ENCODE results near the gene FBXO33. TPM values are rescaled to one million over a fixed set of nuclear protein-coding genes. Genes with fewer than 3 reads are reported as not detected.

Gene FBXO33
- total RNA-seq, 1 experiment from 2014 or later: 9.5 TPM

GRCh38 chr14:39469094-39469710 lies 37.0 kb upstream of the FBXO33 start:
- intact Hi-C loops (cut with micrococcal nuclease; ENCODE audit: unreplicated experiment): no loop called here
- TF ChIP-seq CTCF (conservative IDR thresholded peaks at IDR 0.05; ENCODE audit: low read depth, low read length) (0 out of 2 replicates have a peak, but pooled peaks have one; percentile 13), EZH2 (IDR thresholded peaks at IDR 0.05; ENCODE audit: borderline replicate concordance, low read depth, low read length, poor library complexity, severe bottlenecking) (no peak)
- Histone ChIP-seq H3K4me3 (ENCODE audit: low read depth, low read length, poor library complexity, severe bottlenecking) (no peak overlapping the region), H3K27me3 (replicated peaks; ENCODE audit: insufficient read depth, low read depth, low read length, poor library complexity) (no peaks in the 10 kb centered on the region), H3K4me1 (ENCODE audit: insufficient read depth, low read length, poor library complexity, severe bottlenecking) (no peaks in the 10 kb centered on the region), H3K27ac (ENCODE audit: low read depth, low read length, poor library complexity, severe bottlenecking) (no peak overlapping the region), H3K36me3 (ENCODE audit: insufficient read depth, low read length, poor library complexity, severe bottlenecking) (no peaks in the 10 kb centered on the region), H3K9me3 (ENCODE audit: low read depth, low read length, poor library complexity, severe bottlenecking) (no peaks in the 10 kb centered on the region)
- CTCF ChIA-PET: no interaction called here
- peak; percentile 8 for DNase-seq (ENCODE audit: low spot score)
- BruUV-seq (replicated peaks): no TSS peak
- POLR2A ChIA-PET (ENCODE audit: low non-redundant PET): no interaction called here

- Histone ChIP-seq H3K9me3 (ENCODE audit: low read depth, low read length, poor library complexity, severe bottlenecking) (no peaks in the 10 kb centered on the region), H3K36me3 (ENCODE audit: insufficient read depth, low read length, poor library complexity, severe bottlenecking) (no peaks in the 10 kb centered on the region), H3K27me3 (replicated peaks; ENCODE audit: insufficient read depth, low read depth, low read length, poor library complexity) (no peaks in the 10 kb centered on the region), H3K27ac (ENCODE audit: low read depth, low read length, poor library complexity, severe bottlenecking) (no peak overlapping the region), H3K4me1 (ENCODE audit: insufficient read depth, low read length, poor library complexity, severe bottlenecking) (no peaks in the 10 kb centered on the region), H3K4me3 (ENCODE audit: low read depth, low read length, poor library complexity, severe bottlenecking) (no peak overlapping the region)
- TF ChIP-seq EZH2 (IDR thresholded peaks at IDR 0.05; ENCODE audit: borderline replicate concordance, low read depth, low read length, poor library complexity, severe bottlenecking) (no peak), CTCF (conservative IDR thresholded peaks at IDR 0.05; ENCODE audit: low read depth, low read length) (peak; percentile 65)
- intact Hi-C loops (cut with micrococcal nuclease; ENCODE audit: unreplicated experiment): no loop called here
- ChIA-PET POLR2A (ENCODE audit: low non-redundant PET) (no interaction called here), CTCF (no interaction called here)
- peak; percentile 51 for DNase-seq (ENCODE audit: low spot score)
- no TSS peak for BruUV-seq (replicated peaks)
Measured at GRCh38 chr14:39467889-39468524, 35.8 kb upstream of the FBXO33 start.

- Histone ChIP-seq H3K9me3 (ENCODE audit: low read depth, low read length, poor library complexity, severe bottlenecking) (no peaks in the 10 kb centered on the region), H3K27ac (ENCODE audit: low read depth, low read length, poor library complexity, severe bottlenecking) (no peak overlapping the region), H3K36me3 (ENCODE audit: insufficient read depth, low read length, poor library complexity, severe bottlenecking) (no peaks in the 10 kb centered on the region), H3K4me1 (ENCODE audit: insufficient read depth, low read length, poor library complexity, severe bottlenecking) (no peaks in the 10 kb centered on the region), H3K4me3 (ENCODE audit: low read depth, low read length, poor library complexity, severe bottlenecking) (no peak overlapping the region), H3K27me3 (replicated peaks; ENCODE audit: insufficient read depth, low read depth, low read length, poor library complexity) (no peaks in the 10 kb centered on the region)
- TF ChIP-seq CTCF (conservative IDR thresholded peaks at IDR 0.05; ENCODE audit: low read depth, low read length) (no peak), EZH2 (IDR thresholded peaks at IDR 0.05; ENCODE audit: borderline replicate concordance, low read depth, low read length, poor library complexity, severe bottlenecking) (no peak)
- BruUV-seq (replicated peaks): no TSS peak
- intact Hi-C loops (cut with micrococcal nuclease; ENCODE audit: unreplicated experiment): no loop called here
- CTCF ChIA-PET: no interaction called here
- no peak for DNase-seq (ENCODE audit: low spot score)
- POLR2A ChIA-PET (ENCODE audit: low non-redundant PET): no interaction called here
Measured at GRCh38 chr14:39459795-39460478, 27.7 kb upstream of the FBXO33 start.
